HL-60 (cell line): ENCODE data around the gene EIPR1.

Experiments used
- CTCF ChIP-seq: IDR thresholded peaks from one replicate; pipeline ENCODE4 v1.5.1; 2011; ENCODE audit warnings: low read length, control low read depth, inconsistent platforms; ENCODE audit not compliant: insufficient read depth
- GABPA ChIP-seq: IDR thresholded peaks from 2 replicates; pipeline ENCODE4 v1.6.1; 2012; ENCODE audit warnings: low read depth
- POLR2AphosphoS5 ChIP-seq: IDR thresholded peaks from 2 replicates; pipeline ENCODE4 v1.6.1; 2012; ENCODE audit warnings: low read depth
- SPI1 ChIP-seq: IDR thresholded peaks from 2 replicates; pipeline ENCODE4 v1.6.1; 2012; ENCODE audit warnings: low read depth, mild to moderate bottlenecking, borderline replicate concordance

- no peak for TF ChIP-seq CTCF
- TF ChIP-seq POLR2AphosphoS5 = no peak
- no peak for TF ChIP-seq GABPA
- no peak for TF ChIP-seq SPI1
Observed at GRCh38 chr2:3257826-3258225, 119.8 kb downstream of the EIPR1 start.
